Activated CD4-positive, alpha-beta memory T cell treated with anti-CD3 and anti-CD28 coated beads for 36 hours (primary cell): ENCODE data around the gene KLHL2. TPM values are rescaled to one million over a fixed set of nuclear protein-coding genes. Genes with fewer than 3 reads are reported as not detected.
"Not testable (repeated sequence)": the region's sequence is repeated elsewhere in the genome, so short reads cannot be mapped to it uniquely, and the experiment has no call there.

Experiments used
- CTCF ChIA-PET: fragments of 350-600 bp; sonication (Branson Sonifier 250); formaldehyde crosslinking; loops from one replicate; lab custom pipeline; 2021; ENCODE audit warnings: antibody characterized with exemption, inconsistent platforms; lab: Charles Lee
- POLR2A ChIA-PET: fragments of 350-600 bp; sonication (Branson Sonifier 250); formaldehyde crosslinking; loops from one replicate; lab custom pipeline; 2021; ENCODE audit warnings: antibody characterized with exemption; lab: Charles Lee
- DNase-seq: peaks from one replicate; pipeline ENCODE4 v3.0.0-alpha.2; 2020
- H3K27ac Mint-ChIP-seq: one replicate; pipeline ENCODE4 v1.8.0; 2021; ENCODE audit warnings: mixed read lengths
- H3K27me3 Mint-ChIP-seq: one replicate; pipeline ENCODE4 v1.8.0; 2021; ENCODE audit warnings: mixed read lengths
- H3K36me3 Mint-ChIP-seq: one replicate; pipeline ENCODE4 v1.8.0; 2021; ENCODE audit warnings: mixed read lengths
- H3K4me1 Mint-ChIP-seq: one replicate; pipeline ENCODE4 v1.8.0; 2021; ENCODE audit warnings: low read depth, mixed read lengths
- H3K4me3 Mint-ChIP-seq: one replicate; pipeline ENCODE4 v1.8.0; 2021; ENCODE audit warnings: mild to moderate bottlenecking, mixed read lengths
- H3K9me3 Mint-ChIP-seq: one replicate; pipeline ENCODE4 v1.8.0; 2021; ENCODE audit warnings: mixed read lengths
- intact Hi-C: fragments of 100-400 bp; cut with micrococcal nuclease; formaldehyde crosslinking; loops from one replicate; pipeline ENCODE4 v1.15.1; 2023
- total RNA-seq, 2 experiments: library from RNA; stranded (reverse); gene quantifications; one replicate each; pipeline ENCODE4 v1.2.3, GENCODE V29; 2021

The KLHL2 gene, protein sequence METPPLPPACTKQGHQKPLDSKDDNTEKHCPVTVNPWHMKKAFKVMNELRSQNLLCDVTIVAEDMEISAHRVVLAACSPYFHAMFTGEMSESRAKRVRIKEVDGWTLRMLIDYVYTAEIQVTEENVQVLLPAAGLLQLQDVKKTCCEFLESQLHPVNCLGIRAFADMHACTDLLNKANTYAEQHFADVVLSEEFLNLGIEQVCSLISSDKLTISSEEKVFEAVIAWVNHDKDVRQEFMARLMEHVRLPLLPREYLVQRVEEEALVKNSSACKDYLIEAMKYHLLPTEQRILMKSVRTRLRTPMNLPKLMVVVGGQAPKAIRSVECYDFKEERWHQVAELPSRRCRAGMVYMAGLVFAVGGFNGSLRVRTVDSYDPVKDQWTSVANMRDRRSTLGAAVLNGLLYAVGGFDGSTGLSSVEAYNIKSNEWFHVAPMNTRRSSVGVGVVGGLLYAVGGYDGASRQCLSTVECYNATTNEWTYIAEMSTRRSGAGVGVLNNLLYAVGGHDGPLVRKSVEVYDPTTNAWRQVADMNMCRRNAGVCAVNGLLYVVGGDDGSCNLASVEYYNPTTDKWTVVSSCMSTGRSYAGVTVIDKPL
- total RNA-seq: 10 to 100 TPM; 25.0 to 26.0 TPM

DNA sequence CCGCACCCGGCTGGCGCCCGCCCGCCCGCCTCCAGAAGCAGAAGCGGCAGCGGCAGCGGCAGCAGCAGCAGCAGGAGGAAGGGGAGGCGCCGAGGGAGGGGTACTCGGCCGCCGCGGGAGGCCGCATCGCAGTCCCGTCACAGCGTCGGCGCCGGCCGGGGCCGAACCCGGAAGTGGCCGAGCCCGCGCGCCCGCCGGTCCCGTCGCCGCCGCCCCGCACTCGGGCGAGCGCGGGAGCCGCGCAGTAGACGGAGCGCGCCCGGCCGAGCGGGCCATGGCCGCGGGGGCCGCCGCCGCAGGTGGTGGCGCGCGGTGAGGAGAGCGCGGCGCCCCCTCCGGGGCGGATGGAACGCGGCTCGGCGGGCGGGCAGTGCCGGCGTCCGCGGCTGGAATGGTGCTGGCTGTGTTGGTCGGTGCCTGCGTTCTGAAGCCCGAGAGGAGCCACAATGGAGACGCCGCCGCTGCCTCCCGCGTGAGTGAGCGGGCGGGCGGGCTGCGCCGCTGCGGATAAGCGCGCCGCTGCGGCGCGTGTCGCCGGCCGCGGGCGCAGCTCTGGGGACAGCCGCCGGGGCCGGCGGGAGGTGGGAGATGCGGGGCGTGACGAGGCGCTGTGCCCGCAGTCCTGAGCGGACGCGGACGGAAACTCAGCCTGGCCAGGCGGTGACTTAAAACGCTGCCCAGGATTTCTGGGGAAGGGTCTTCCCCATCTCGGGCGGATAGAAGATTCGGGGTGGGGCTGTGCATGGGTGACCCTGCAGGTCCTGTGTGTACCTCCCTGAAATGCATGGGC is at the start of gene KLHL2:
TSS of gene KLHL2 (plus strand) at position 131 of the 790 bp plus-strand sequence. CDS start at position 447, 316 bp downstream.
- peak; percentile 74 for DNase-seq
- peaks cover 65% of the 10 kb centered on the region for H3K4me1 Mint-ChIP-seq
- CTCF ChIA-PET: interaction anchor here (1.4 kb wide), 1 partner anchor 76 kb away, joined by 6 read pairs; no protein-coding TSS in a partner anchor
- intact Hi-C loops: loop anchor here (1.0 to 10.0 kb wide), 5 partner anchors 41 to 1713 kb away; partner anchors contain the start of genes MSMO1, TMA16 and TMEM192
- POLR2A ChIA-PET: interaction anchor here (1.6 kb wide), 1 partner anchor 120 kb away, joined by 4 read pairs; the partner anchor contains the start of gene MSMO1
- peak within 1 kb of the TSS; percentile 86 for H3K27ac Mint-ChIP-seq
- no peaks in the 10 kb centered on the region for H3K27me3 Mint-ChIP-seq
- H3K9me3 Mint-ChIP-seq: no peaks in the 10 kb centered on the region
- no peaks in the 10 kb centered on the region for H3K36me3 Mint-ChIP-seq
- peak within 1 kb of the TSS; percentile 88 for H3K4me3 Mint-ChIP-seq

DNA sequence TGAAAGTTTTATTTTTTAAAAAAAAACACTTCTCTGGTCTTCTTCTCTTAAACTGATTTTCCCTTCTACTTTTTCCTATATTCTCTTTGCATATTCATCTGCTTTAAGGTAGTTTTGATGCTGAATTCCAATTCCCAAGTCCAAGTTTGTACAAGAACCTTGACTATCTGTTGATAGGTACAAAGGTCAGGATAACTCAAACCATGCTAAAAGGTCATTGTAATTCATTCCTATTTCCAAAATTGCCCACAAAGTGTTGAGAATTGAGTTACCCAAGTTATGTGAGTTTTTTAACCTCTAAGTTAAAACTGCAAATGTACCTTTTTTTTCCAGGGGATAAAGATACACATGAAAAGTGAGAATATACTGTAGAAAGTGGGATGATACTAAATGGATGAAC is 48.6 kb upstream of the KLHL2 start:
- peaks cover 16% of the 10 kb centered on the region for H3K27me3 Mint-ChIP-seq
- no peak for DNase-seq
- no peak overlapping the region for H3K27ac Mint-ChIP-seq
- intact Hi-C loops: no loop called here
- H3K4me1 Mint-ChIP-seq: no peaks in the 10 kb centered on the region
- ChIA-PET POLR2A (no interaction called here), CTCF (no interaction called here)
- no peaks in the 10 kb centered on the region for H3K36me3 Mint-ChIP-seq
- peaks cover 11% of the 10 kb centered on the region for H3K9me3 Mint-ChIP-seq
- H3K4me3 Mint-ChIP-seq: no peak overlapping the region

DNA sequence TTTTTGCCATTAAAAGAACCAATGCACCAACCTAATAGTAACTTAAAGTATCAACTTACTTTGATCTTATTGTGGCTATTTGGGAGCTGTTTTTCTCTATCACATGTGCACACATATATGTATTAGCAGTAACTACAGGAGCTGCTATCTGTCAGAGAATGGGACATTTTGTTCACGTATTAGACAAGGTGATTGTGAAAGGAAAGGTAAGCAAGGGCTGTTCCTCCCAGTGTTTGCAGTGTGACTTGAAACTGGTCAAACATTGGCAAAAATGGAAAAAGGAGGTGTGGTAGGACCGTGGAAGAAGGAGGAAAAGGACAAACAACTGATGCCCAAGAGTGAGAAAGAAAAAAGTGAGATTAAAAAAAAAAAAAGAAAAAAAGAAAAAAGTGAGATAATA is 43.1 kb upstream of the KLHL2 start:
- ChIA-PET CTCF (interaction anchor here (1.0 kb wide), 1 partner anchor 33 kb away, joined by 4 read pairs; no protein-coding TSS in a partner anchor), POLR2A (no interaction called here)
- no peaks in the 10 kb centered on the region for H3K36me3 Mint-ChIP-seq

DNA sequence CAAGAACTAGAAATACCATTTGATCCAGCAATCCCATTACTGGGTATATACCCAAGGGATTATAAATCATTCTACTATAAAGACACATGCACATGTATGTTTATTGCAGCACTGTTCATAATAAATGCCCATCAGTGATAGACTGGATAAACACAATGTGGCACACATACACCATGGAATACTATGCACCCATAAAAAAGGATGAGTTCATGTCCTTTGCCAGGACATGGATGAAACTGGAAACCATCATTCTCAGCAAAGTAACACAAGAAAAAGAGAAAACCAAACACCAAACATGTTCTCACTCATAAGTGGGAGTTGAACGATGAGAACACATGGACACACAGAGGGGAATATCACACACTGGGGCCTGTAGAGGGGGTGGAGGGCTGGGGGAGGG is 40.5 kb upstream of the KLHL2 start:
- H3K27me3 Mint-ChIP-seq, H3K27ac Mint-ChIP-seq, intact Hi-C loops, H3K4me3 Mint-ChIP-seq, H3K9me3 Mint-ChIP-seq, POLR2A ChIA-PET, H3K36me3 Mint-ChIP-seq, H3K4me1 Mint-ChIP-seq, DNase-seq: not testable (repeated sequence)
- CTCF ChIA-PET: interaction anchor here (0.8 kb wide), 1 partner anchor 24 kb away, joined by 3 read pairs; no protein-coding TSS in a partner anchor

More for the DNA sequence above, 43.1 kb upstream of the KLHL2 start:
- no peak for DNase-seq
- intact Hi-C loops: no loop called here
- H3K27ac Mint-ChIP-seq: no peak overlapping the region
- peaks cover 2% of the 10 kb centered on the region for H3K9me3 Mint-ChIP-seq
- H3K4me3 Mint-ChIP-seq: no peak overlapping the region
- no peaks in the 10 kb centered on the region for H3K4me1 Mint-ChIP-seq
- H3K27me3 Mint-ChIP-seq: peaks cover 8% of the 10 kb centered on the region

DNA sequence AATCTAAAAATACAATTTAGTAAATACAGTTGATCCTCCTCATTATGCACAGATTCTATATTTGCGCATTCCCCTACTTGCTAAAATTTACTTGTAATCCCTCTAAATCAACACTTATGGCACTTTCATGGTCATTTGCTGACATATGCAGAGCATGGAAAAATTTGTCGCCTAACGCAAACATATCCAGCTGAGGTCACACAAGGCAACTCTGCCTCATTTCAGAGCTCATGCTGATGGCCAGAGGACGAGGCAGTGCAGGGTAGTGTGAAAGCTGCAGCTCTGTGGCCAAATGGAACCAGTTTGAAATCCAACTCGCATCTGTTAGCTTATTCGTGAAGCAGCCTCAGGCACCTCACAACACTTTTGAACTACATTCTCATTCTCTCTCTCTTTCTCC is 39.7 kb upstream of the KLHL2 start:
- H3K36me3 Mint-ChIP-seq: no peaks in the 10 kb centered on the region
- H3K4me1 Mint-ChIP-seq: no peaks in the 10 kb centered on the region
- H3K27ac Mint-ChIP-seq: no peak overlapping the region
- POLR2A ChIA-PET: no interaction called here
- DNase-seq: no peak
- peaks cover 2% of the 10 kb centered on the region for H3K9me3 Mint-ChIP-seq
- no peak overlapping the region for H3K4me3 Mint-ChIP-seq
- peaks cover 10% of the 10 kb centered on the region for H3K27me3 Mint-ChIP-seq
- intact Hi-C loops: no loop called here
- CTCF ChIA-PET: no interaction called here

DNA sequence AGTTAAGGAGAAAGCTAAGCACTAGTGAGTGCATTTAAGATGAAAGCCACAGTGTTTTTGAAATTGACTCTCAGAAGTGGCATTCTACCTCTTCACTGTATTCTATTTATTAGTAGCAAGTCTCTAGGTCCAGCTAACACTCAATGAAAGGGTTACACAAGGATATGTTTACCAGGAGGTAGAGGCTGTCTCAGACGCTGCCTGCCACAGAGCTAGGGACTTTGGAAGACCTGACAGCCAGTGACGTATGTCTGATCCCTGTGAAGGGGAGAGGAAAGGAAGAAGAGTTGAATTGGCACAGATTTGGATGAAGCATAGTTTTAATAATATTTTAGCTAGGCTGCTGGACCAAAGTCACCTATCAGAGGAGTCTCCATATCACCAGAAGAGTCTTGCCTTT is 36.5 kb upstream of the KLHL2 start:
- Mint-ChIP-seq H3K9me3 (peaks cover 2% of the 10 kb centered on the region), H3K4me1 (no peaks in the 10 kb centered on the region), H3K4me3 (no peak overlapping the region), H3K36me3 (no peaks in the 10 kb centered on the region), H3K27ac (no peak overlapping the region), H3K27me3 (peaks cover 7% of the 10 kb centered on the region)
- ChIA-PET POLR2A (no interaction called here), CTCF (no interaction called here)
- DNase-seq: no peak
- intact Hi-C loops: no loop called here

DNA sequence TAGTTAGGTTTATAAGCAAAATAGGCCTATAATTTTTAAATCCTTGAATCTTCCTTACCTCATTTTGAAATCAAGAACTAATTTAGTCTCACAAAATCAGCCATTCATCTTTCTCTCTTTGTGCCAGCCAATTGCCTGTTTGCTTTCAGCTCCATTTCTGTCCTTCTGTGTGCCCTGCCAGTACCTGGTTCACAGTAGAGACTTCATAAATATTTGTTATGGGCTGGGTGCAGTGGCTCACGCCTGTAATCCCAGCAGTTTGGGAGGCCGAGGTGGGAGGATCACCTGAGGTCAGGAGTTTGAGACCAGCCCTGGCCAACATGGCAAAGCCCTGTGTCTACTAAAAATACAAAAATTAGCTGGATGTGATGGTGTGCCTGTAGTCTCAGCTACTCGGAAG is 31.9 kb upstream of the KLHL2 start:
- H3K27ac Mint-ChIP-seq, H3K4me1 Mint-ChIP-seq, POLR2A ChIA-PET, H3K4me3 Mint-ChIP-seq, intact Hi-C loops, H3K9me3 Mint-ChIP-seq, DNase-seq, H3K36me3 Mint-ChIP-seq, CTCF ChIA-PET, H3K27me3 Mint-ChIP-seq: not testable (repeated sequence)

DNA sequence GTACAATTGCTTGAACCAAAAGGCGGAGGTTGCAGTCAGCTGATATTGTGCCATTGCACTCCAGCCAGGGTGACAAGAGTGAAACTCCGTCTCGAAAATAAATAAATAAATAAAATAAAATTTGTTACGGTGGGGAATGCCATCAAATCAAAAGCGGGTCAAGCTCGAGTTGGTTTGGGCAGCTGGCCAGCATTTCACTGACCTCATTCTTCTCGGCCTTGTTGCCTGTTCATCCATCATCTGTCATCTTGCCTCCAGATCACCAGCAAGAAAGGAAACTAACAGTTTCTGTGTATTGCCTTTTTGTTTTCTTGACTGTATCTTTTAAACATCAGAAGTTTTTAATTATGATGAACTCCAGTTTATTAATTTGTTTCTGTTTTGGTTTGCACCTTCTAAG is 31.5 kb upstream of the KLHL2 start:
- H3K27me3 Mint-ChIP-seq: peaks cover 3% of the 10 kb centered on the region
- DNase-seq: no peak
- H3K9me3 Mint-ChIP-seq: no peaks in the 10 kb centered on the region
- no peaks in the 10 kb centered on the region for H3K36me3 Mint-ChIP-seq
- ChIA-PET POLR2A (no interaction called here), CTCF (no interaction called here)
- H3K27ac Mint-ChIP-seq: no peak overlapping the region
- no peak overlapping the region for H3K4me3 Mint-ChIP-seq
- intact Hi-C loops: no loop called here
- no peaks in the 10 kb centered on the region for H3K4me1 Mint-ChIP-seq

DNA sequence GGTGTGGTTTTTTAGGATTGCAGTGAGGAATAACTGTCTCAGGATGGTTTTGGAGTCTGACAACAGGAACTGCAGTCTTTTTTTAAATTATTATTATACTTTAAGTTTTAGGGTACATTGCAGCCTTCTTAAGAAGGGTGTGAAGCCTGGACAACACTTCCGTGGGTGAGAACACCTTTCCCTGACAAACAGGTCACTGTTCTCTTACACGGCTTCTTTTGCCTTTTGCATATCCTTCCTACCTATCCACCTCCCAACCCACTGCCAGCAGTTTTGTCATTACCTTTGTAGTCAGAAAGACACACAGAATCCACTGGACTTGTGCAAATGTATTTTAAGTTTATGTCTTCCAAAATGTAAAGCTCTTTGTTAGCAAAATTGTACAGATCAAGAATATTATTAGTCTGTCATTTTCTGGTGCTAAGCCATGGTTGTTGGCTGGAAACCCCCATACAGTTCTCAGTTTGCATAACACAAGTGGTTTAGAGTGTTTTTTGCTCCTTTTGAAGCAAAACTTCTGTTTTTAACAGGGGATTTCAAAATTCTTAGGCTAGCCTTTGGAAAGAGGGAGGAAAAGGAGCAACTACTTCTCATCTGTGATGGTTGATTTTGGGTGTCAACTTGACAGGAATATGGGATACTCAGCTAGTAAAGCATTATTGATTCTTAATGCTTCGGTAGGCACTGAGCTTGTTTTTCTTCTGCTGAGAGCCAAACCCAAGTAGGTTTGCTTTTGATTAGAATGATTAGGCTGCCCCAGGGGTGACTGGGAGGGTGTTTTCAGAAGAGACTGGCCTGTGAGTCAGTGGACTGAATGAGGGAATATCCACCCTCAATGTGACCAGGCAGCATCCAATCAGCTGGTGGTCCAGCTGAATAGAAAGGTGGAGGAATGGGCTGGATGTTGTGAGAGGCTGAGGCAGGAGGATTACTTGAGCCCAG is 29.4 kb upstream of the KLHL2 start:
- H3K27me3 Mint-ChIP-seq: peaks cover 1% of the 10 kb centered on the region
- no peak overlapping the region for H3K27ac Mint-ChIP-seq
- no peaks in the 10 kb centered on the region for H3K4me1 Mint-ChIP-seq
- CTCF ChIA-PET: no interaction called here
- no peaks in the 10 kb centered on the region for H3K36me3 Mint-ChIP-seq
- H3K4me3 Mint-ChIP-seq: no peak overlapping the region
- intact Hi-C loops: no loop called here
- DNase-seq: no peak
- POLR2A ChIA-PET: no interaction called here
- H3K9me3 Mint-ChIP-seq: no peaks in the 10 kb centered on the region

DNA sequence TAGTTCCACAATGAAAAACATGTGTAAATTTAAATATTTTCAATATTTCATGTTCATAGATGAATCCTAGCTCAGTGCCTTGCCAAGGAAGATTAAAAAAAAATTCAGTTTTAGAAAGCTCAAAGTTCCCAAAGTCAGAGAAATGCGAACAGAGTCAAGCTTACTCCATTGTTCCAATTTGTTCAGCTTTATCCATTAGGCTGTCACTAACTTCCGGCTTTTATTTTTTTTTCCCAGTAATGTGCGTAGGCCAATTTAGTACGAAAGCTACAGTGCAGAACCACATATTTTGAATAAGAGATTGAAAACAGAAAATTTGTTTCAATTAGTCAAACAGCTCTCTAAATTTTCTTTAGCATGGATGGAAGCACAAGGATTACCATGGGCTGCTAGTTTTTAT is 23.1 kb upstream of the KLHL2 start:
- no peaks in the 10 kb centered on the region for H3K4me1 Mint-ChIP-seq
- intact Hi-C loops: no loop called here
- peaks cover 1% of the 10 kb centered on the region for H3K27me3 Mint-ChIP-seq
- POLR2A ChIA-PET: no interaction called here
- no peak for DNase-seq
- no peak overlapping the region for H3K4me3 Mint-ChIP-seq
- CTCF ChIA-PET: no interaction called here
- no peaks in the 10 kb centered on the region for H3K36me3 Mint-ChIP-seq
- no peak overlapping the region for H3K27ac Mint-ChIP-seq
- no peaks in the 10 kb centered on the region for H3K9me3 Mint-ChIP-seq

DNA sequence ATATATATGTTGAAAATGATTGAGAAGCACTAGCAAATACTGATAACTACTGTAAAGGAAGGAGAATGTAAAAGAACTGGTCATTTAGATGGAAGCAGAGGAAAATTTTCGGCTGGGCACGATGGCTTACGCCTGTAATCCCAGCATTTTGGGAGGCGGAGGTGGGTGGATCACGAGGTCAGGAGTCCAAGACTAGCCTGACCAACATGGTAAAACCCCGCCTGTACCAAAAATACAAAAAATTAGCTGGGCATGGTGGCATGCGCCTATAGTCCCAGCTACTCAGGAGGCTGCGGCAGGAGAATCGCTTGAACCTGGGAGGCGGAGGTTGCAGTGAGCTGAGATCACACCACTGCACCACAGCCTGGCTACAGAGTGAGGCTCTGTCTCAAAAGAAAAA is 22.4 kb upstream of the KLHL2 start:
- H3K4me1 Mint-ChIP-seq, POLR2A ChIA-PET, DNase-seq, H3K27me3 Mint-ChIP-seq, H3K9me3 Mint-ChIP-seq, H3K36me3 Mint-ChIP-seq, H3K4me3 Mint-ChIP-seq, intact Hi-C loops, H3K27ac Mint-ChIP-seq: not testable (repeated sequence)
- CTCF ChIA-PET: interaction anchor here (0.7 kb wide), 1 partner anchor 309 kb away, joined by 3 read pairs; no protein-coding TSS in a partner anchor
